SHP77 treated with DMSO at 0.1 percent for 48 hours (cell line): ENCODE results near the gene FHAD1.
"Not testable (repeated sequence)": the region's sequence is repeated elsewhere in the genome, so short reads cannot be mapped to it uniquely, and the experiment has no call there.

ENCODE experiments used
- DNase-seq: peaks from one replicate; lab custom pipeline; 2025; lab: John Stamatoyannopoulos, UW

The FHAD1 gene

GRCh38 chr1:15370781-15371520 is 123.9 kb downstream of the FHAD1 start:
- DNase-seq = peak; percentile 0

GRCh38 chr1:15371610-15372545 is 124.9 kb downstream of the FHAD1 start:
- DNase-seq = no peak

GRCh38 chr1:15378729-15379128 is 131.7 kb downstream of the FHAD1 start:
- no peak for DNase-seq

GRCh38 chr1:15379151-15379550 is 132.1 kb downstream of the FHAD1 start:
- not testable (repeated sequence) for DNase-seq

- DNase-seq = no peak
These were observed 133.8 kb downstream of the FHAD1 start for GRCh38 chr1:15380601-15381508.

GRCh38 chr1:15381805-15382204 is 134.8 kb downstream of the FHAD1 start:
- DNase-seq = no peak

- no peak for DNase-seq
These were observed 135.8 kb downstream of the FHAD1 start for GRCh38 chr1:15382601-15383518.

GRCh38 chr1:15383810-15384209 is 136.8 kb downstream of the FHAD1 start:
- no peak for DNase-seq

GRCh38 chr1:15384301-15384901 is 137.4 kb downstream of the FHAD1 start:
- no peak for DNase-seq

GRCh38 chr1:15385420-15385819 is 138.4 kb downstream of the FHAD1 start:
- no peak for DNase-seq

- DNase-seq = no peak
These were observed 139.2 kb downstream of the FHAD1 start for GRCh38 chr1:15386164-15386749.

- DNase-seq = no peak
These were observed 141.3 kb downstream of the FHAD1 start for GRCh38 chr1:15388201-15388880.

GRCh38 chr1:15389828-15390227 is 142.8 kb downstream of the FHAD1 start:
- not testable (repeated sequence) for DNase-seq

GRCh38 chr1:15390667-15391066 is 143.6 kb downstream of the FHAD1 start:
- no peak for DNase-seq

GRCh38 chr1:15391366-15391765 is 144.3 kb downstream of the FHAD1 start:
- DNase-seq = no peak

- no peak for DNase-seq
These were observed 146.6 kb downstream of the FHAD1 start for GRCh38 chr1:15393475-15394257.

- no peak for DNase-seq
These were observed 147.3 kb downstream of the FHAD1 start for GRCh38 chr1:15394258-15394690.

GRCh38 chr1:15397236-15397635 is 150.2 kb downstream of the FHAD1 start:
- DNase-seq = no peak

GRCh38 chr1:15399710-15400109 is 152.7 kb downstream of the FHAD1 start:
- no peak for DNase-seq
